UCSD-AML1 (cell line): Measurements from ENCODE around the gene DBH.

ENCODE experiments used
- DNase-seq: peaks from one replicate; lab custom pipeline; 2025; ENCODE audit not compliant: unreplicated experiment; lab: John Stamatoyannopoulos, UW

The DBH gene

GRCh38 chr9:133696071-133696472 is 59.9 kb downstream of the DBH start:
- no peak for DNase-seq

- no peak for DNase-seq
Measured at GRCh38 chr9:133699546-133699945, 63.4 kb downstream of the DBH start.

- DNase-seq: no peak
Measured at GRCh38 chr9:133700819-133701320, 64.7 kb downstream of the DBH start.

- DNase-seq: no peak
Measured at GRCh38 chr9:133701321-133701980, 65.3 kb downstream of the DBH start.

GRCh38 chr9:133701981-133702797 is 66.0 kb downstream of the DBH start:
- no peak for DNase-seq

GRCh38 chr9:133702798-133703590 is 66.8 kb downstream of the DBH start:
- no peak for DNase-seq

- no peak for DNase-seq
Measured at GRCh38 chr9:133703591-133704399, 67.6 kb downstream of the DBH start.

GRCh38 chr9:133704711-133705181 is 68.6 kb downstream of the DBH start:
- no peak for DNase-seq

- no peak for DNase-seq
Measured at GRCh38 chr9:133705576-133705975, 69.4 kb downstream of the DBH start.

GRCh38 chr9:133706307-133707050 is 70.3 kb downstream of the DBH start:
- DNase-seq: no peak

GRCh38 chr9:133707065-133707762 is 71.1 kb downstream of the DBH start:
- no peak for DNase-seq

- no peak for DNase-seq
Measured at GRCh38 chr9:133707763-133708245, 71.6 kb downstream of the DBH start.

- no peak for DNase-seq
Measured at GRCh38 chr9:133708246-133709014, 72.3 kb downstream of the DBH start.
